Upper lobe of left lung (tissue), 6 donors: ENCODE data around the gene ABCB6. TPM values are rescaled to one million over a fixed set of nuclear protein-coding genes. Genes with fewer than 3 reads are reported as not detected.

Experiments
- ATAC-seq, 2 donors: fragments of 200-7000 bp; cut with Tn5 transposase; one replicate each; pipeline ENCODE4 v1.9.1; 2022; ENCODE audit warnings: mild to moderate bottlenecking in 2 of 2, moderate library complexity in 2 of 2; ENCODE audit not compliant: low FRiP score in 2 of 2
- DNase-seq, 2 donors: peaks; one replicate each; pipeline ENCODE4 v3.0.0-alpha.2; 2019 to 2020
- H3K27ac ChIP-seq, 4 donors: fragments of 200-600 bp; sonication (generic); one replicate each; pipeline ENCODE4 v1.5.1; 2016 to 2019
- H3K27me3 ChIP-seq, 4 donors: fragments of 200-600 bp; sonication (generic); one replicate each; pipeline ENCODE4 v1.5.1; 2017 to 2019
- H3K36me3 ChIP-seq, 4 donors: fragments of 200-600 bp; sonication (generic); one replicate each; pipeline ENCODE4 v1.5.1; 2016 to 2019
- H3K4me1 ChIP-seq, 4 donors: fragments of 200-600 bp; sonication (generic); one replicate each; pipeline ENCODE4 v1.5.1; 2018 to 2019
- H3K4me3 ChIP-seq, 4 donors: fragments of 200-600 bp; sonication (generic); one replicate each; pipeline ENCODE4 v1.5.1; 2017 to 2019; ENCODE audit warnings: mild to moderate bottlenecking in 2 of 4, moderate library complexity in 1 of 4
- H3K9me3 ChIP-seq, 4 donors: fragments of 200-600 bp; sonication (generic); one replicate each; pipeline ENCODE4 v1.5.1; 2018 to 2019
- EP300 ChIP-seq, 4 donors: sonication (generic); formaldehyde crosslinking; IDR thresholded peaks; one replicate each; pipeline ENCODE4 v1.5.1; 2017; ENCODE audit warnings: antibody characterized with exemption in 4 of 4, control low read depth in 2 of 4
- POLR2A ChIP-seq, 4 donors: fragments of 450-650 bp; IDR thresholded peaks; one replicate each; pipeline ENCODE4 v1.5.1; 2016 to 2017; ENCODE audit warnings: antibody characterized with exemption in 4 of 4, mild to moderate bottlenecking in 2 of 4
- POLR2AphosphoS5 ChIP-seq, 2 donors: sonication (generic); formaldehyde crosslinking; IDR thresholded peaks; one replicate each; pipeline ENCODE4 v1.5.1; 2017; ENCODE audit warnings: antibody characterized with exemption in 2 of 2
- WGBS, 2 donors: methylation state at CpG; one replicate each; pipeline ENCODE4 v1.1.5; 2017 to 2018; 5-methylcytosine and 5-hydroxymethylcytosine counted together
- total RNA-seq, 6 donors: library from RNA; depleted of rRNA in 4 of 6; stranded (reverse); fragments of >200 nt in 4 of 6; gene quantifications; one replicate each; pipeline versions ENCODE4 v1.1.0 to v1.2.1, GENCODE V29; 2016 to 2021
- TF ChIP-seq, protein P1 (sequence below), 6 experiments: fragments of 450-650 bp in 4 of 6; fragments of 200-600 bp in 2 of 6; sonication (generic) in 2 of 6; IDR thresholded peaks; one replicate each; pipeline ENCODE4 v1.5.1; 2016 to 2019; ENCODE audit warnings: antibody characterized with exemption in 6 of 6
- donor health status: DM: no; HTN: no; CAD: no; lungs with moderate emphysema.
- donor health status: DM: no; HTN: yes; CAD: no; lungs with severe emphysema.

The ABCB6 gene
- total RNA-seq, 6 donors from 2014 or later: 11.0 to 35.6 (median 21.9) TPM

- Histone ChIP-seq H3K27me3 (no peaks in the 10 kb centered on the region), H3K4me1 (peaks cover 20 to 35% (median 29%) of the 10 kb centered on the region in 4 donors), H3K27ac (no peak overlapping the region), H3K36me3 (peaks cover 10 to 49% (median 30%) of the 10 kb centered on the region in 4 donors), H3K4me3 (no peak overlapping the region), H3K9me3 (no peaks in the 10 kb centered on the region)
- DNase-seq (peak in 1 of 2 donors; percentile 79), ATAC-seq (no peak)
- WGBS, 2 donors: 94 to 97% methylated on average over 26 to 27 of the region's 27 CpGs
- TF ChIP-seq, protein P1, sequence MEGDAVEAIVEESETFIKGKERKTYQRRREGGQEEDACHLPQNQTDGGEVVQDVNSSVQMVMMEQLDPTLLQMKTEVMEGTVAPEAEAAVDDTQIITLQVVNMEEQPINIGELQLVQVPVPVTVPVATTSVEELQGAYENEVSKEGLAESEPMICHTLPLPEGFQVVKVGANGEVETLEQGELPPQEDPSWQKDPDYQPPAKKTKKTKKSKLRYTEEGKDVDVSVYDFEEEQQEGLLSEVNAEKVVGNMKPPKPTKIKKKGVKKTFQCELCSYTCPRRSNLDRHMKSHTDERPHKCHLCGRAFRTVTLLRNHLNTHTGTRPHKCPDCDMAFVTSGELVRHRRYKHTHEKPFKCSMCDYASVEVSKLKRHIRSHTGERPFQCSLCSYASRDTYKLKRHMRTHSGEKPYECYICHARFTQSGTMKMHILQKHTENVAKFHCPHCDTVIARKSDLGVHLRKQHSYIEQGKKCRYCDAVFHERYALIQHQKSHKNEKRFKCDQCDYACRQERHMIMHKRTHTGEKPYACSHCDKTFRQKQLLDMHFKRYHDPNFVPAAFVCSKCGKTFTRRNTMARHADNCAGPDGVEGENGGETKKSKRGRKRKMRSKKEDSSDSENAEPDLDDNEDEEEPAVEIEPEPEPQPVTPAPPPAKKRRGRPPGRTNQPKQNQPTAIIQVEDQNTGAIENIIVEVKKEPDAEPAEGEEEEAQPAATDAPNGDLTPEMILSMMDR (IDR thresholded peaks at IDR 0.05): no peak
- TF ChIP-seq POLR2A (IDR thresholded peaks at IDR 0.05): no peak
- TF ChIP-seq EP300 (IDR thresholded peaks at IDR 0.05): no peak
- TF ChIP-seq POLR2AphosphoS5 (IDR thresholded peaks at IDR 0.05): no peak
Measured at GRCh38 chr2:219215871-219216534, 2.8 kb downstream of the ABCB6 start.

GRCh38 chr2:219214786-219215185 is 4.0 kb downstream of the ABCB6 start:
- no peak for TF ChIP-seq POLR2A (IDR thresholded peaks at IDR 0.05)
- no peak for TF ChIP-seq POLR2AphosphoS5 (IDR thresholded peaks at IDR 0.05)
- no peak for TF ChIP-seq EP300 (IDR thresholded peaks at IDR 0.05)
- TF ChIP-seq, protein P1 (IDR thresholded peaks at IDR 0.05): no peak
- peaks cover 0 to 48% (median 23%) of the 10 kb centered on the region in 4 donors for H3K36me3 ChIP-seq

GRCh38 chr2:219214141-219214540 is 4.6 kb downstream of the ABCB6 start:
- TF ChIP-seq POLR2AphosphoS5 (IDR thresholded peaks at IDR 0.05): no peak
- no peak for TF ChIP-seq EP300 (IDR thresholded peaks at IDR 0.05)
- no peak for TF ChIP-seq POLR2A (IDR thresholded peaks at IDR 0.05)
- TF ChIP-seq, protein P1 (IDR thresholded peaks at IDR 0.05): no peak
- no peak overlapping the region for H3K27ac ChIP-seq
- ATAC-seq (no peak), DNase-seq (no peak)
- 96 to 97% methylated on average over 12 to 15 of the region's 15 CpGs for WGBS, 2 donors
- no peak overlapping the region for H3K4me3 ChIP-seq
- H3K4me1 ChIP-seq: peaks cover 13 to 29% (median 22%) of the 10 kb centered on the region in 4 donors
- peaks cover 0 to 50% (median 25%) of the 10 kb centered on the region in 4 donors for H3K36me3 ChIP-seq
- no peaks in the 10 kb centered on the region for H3K9me3 ChIP-seq
- no peaks in the 10 kb centered on the region for H3K27me3 ChIP-seq

More at GRCh38 chr2:219214786-219215185, 4.0 kb downstream of the ABCB6 start:
- Histone ChIP-seq H3K4me3 (no peak overlapping the region), H3K27me3 (no peaks in the 10 kb centered on the region), H3K27ac (no peak overlapping the region), H3K9me3 (no peaks in the 10 kb centered on the region), H3K4me1 (peaks cover 19 to 33% (median 28%) of the 10 kb centered on the region in 4 donors)
- no peak for DNase-seq
- ATAC-seq: no peak
- 92 to 98% methylated on average over 6 of the region's 6 CpGs for WGBS, 2 donors

- WGBS, 2 donors: 90 to 98% methylated on average over 10 of the region's 10 CpGs
Measured at GRCh38 chr2:219213486-219214071, 5.2 kb downstream of the ABCB6 start.

More at GRCh38 chr2:219213486-219214071, 5.2 kb downstream of the ABCB6 start:
- TF ChIP-seq, protein P1 (IDR thresholded peaks at IDR 0.05): no peak
- TF ChIP-seq POLR2AphosphoS5 (IDR thresholded peaks at IDR 0.05) (no peak), EP300 (IDR thresholded peaks at IDR 0.05) (no peak), POLR2A (IDR thresholded peaks at IDR 0.05) (no peak)
- H3K36me3 ChIP-seq: peaks cover 0 to 56% (median 30%) of the 10 kb centered on the region in 4 donors
- H3K27me3 ChIP-seq: no peaks in the 10 kb centered on the region
- DNase-seq: no peak
- no peak overlapping the region for H3K27ac ChIP-seq
- no peak for ATAC-seq
- peaks cover 12 to 24% (median 19%) of the 10 kb centered on the region in 4 donors for H3K4me1 ChIP-seq
- no peaks in the 10 kb centered on the region for H3K9me3 ChIP-seq
- no peak overlapping the region for H3K4me3 ChIP-seq
